Vagina (tissue), 2 donors: ENCODE data around the gene ZDHHC11.

Source experiments
- POLR2AphosphoS5 ChIP-seq, 2 donors: sonication (generic); formaldehyde crosslinking; IDR thresholded peaks; one replicate each; pipeline ENCODE4 v1.9.0; 2017; ENCODE audit warnings: antibody characterized with exemption in 2 of 2, mild to moderate bottlenecking in 2 of 2, low read depth in 1 of 2; ENCODE audit not compliant: insufficient read depth in 1 of 2
- TF ChIP-seq, protein P1 (sequence below), 3 experiments: fragments of 450-650 bp in 2 of 3; fragments of 200-600 bp in 1 of 3; sonication (generic) in 1 of 3; IDR thresholded peaks; one replicate each; pipeline ENCODE4 v1.5.1; 2017 to 2019; ENCODE audit warnings: antibody characterized with exemption in 3 of 3, mild to moderate bottlenecking in 2 of 3, moderate library complexity in 2 of 3

DNA sequence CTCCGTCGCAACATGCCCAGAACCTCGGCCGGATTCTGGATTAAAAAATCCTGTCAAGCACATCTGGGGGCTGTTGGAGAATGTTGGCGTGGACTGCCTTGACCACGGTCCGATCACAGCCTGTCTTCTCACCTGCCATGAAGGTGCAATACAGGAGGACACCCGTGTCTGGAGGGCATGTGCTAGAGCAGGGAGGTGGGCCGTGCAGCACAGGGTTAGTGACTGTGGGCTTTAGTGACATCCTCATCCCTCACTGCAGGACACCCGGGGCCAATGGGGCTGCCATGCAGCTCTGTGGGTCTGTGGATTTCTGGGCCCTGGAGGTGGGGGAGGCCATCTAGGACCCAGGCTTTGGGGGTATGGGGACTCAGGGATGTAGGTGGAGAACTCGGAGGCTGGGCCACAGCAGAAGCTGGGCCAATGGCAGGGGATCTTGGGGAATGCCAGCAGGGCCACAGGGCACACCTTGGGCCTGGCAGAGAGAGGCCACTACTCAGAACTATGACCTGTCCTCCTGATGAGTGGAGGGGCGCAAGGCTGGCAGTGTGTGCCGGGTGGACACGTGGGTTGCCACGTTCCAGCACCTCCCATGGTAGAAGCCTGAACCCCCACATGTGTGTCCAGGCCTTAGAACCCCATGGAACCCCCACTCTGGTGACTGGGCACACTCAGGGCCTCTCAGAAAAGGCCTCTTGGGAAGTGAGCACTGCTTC is 89.6 kb downstream of the ZDHHC11 start:
- TF ChIP-seq, protein P1, sequence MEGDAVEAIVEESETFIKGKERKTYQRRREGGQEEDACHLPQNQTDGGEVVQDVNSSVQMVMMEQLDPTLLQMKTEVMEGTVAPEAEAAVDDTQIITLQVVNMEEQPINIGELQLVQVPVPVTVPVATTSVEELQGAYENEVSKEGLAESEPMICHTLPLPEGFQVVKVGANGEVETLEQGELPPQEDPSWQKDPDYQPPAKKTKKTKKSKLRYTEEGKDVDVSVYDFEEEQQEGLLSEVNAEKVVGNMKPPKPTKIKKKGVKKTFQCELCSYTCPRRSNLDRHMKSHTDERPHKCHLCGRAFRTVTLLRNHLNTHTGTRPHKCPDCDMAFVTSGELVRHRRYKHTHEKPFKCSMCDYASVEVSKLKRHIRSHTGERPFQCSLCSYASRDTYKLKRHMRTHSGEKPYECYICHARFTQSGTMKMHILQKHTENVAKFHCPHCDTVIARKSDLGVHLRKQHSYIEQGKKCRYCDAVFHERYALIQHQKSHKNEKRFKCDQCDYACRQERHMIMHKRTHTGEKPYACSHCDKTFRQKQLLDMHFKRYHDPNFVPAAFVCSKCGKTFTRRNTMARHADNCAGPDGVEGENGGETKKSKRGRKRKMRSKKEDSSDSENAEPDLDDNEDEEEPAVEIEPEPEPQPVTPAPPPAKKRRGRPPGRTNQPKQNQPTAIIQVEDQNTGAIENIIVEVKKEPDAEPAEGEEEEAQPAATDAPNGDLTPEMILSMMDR (IDR thresholded peaks at IDR 0.05) = no peak
- TF ChIP-seq POLR2AphosphoS5 (IDR thresholded peaks at IDR 0.05; ENCODE audit: insufficient read depth in 1 of 2, low read depth in 1 of 2) = no peak
